Measurements from ENCODE around the gene FARS2.

DNA sequence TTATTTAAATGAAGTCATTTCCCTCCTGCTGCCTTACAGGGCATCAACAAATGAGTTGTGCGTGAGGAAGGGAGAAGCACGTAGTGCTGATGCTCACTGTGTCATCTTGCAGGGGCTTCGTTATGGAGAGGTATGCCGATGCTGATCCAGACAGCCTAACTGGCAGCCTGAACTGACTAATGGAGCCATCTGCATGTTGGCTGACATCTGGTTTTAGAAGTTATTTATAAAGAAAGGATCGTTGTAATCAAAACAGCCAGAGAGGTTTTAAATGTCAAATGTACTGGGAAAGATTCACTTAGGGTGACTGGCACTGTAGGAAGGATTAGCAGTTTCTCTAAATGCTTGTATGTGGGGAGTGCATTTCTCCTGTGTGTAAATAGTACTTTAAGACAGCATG is 54.6 kb downstream of the FARS2 start:
- TF ChIP-seq MYC (IDR thresholded peaks at IDR 0.05; ENCODE audit: borderline replicate concordance, low read length): no peak
- TF ChIP-seq, protein P1, sequence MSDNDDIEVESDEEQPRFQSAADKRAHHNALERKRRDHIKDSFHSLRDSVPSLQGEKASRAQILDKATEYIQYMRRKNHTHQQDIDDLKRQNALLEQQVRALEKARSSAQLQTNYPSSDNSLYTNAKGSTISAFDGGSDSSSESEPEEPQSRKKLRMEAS (IDR thresholded peaks at IDR 0.05): no peak

Measured in A549 (cell line).